ENCODE results near the gene CRB3. TPM values are rescaled to one million over a fixed set of nuclear protein-coding genes. Genes with fewer than 3 reads are reported as not detected.

The CRB3 gene
- total and polyA plus RNA-seq, 9 of the 15 experiments (the other 6 are each of a cell fraction or from before 2014, with no cell fraction given) = 0.49 TPM; not detected in 8

DNA sequence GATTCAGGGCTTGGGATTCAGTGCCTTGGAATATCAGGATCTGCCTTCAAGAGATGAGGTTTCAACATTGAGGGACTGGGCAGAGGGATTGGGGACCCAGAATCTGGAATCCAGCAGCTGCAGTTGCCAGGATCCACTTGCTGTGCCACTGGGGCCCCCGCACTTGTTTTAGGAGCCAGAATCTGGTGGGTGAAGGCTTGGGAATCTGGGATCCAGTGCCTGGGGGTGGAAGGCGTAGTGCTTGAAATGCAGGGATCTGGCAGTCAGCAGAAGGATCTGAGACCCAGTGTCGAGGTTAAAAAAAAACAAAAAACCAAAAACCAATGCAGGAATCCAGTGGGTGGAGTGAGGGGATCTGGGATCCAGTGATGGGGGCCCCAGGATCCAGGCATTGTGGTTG, 23.2 kb upstream of the CRB3 start:
- Histone ChIP-seq H3K9me1 (ENCODE audit: control insufficient read depth, insufficient read depth, low read length) (no peaks in the 10 kb centered on the region), H3K27me3 (ENCODE audit: control insufficient read depth in 2 of 2, insufficient read depth in 2 of 2, low read length in 2 of 2) (no peaks in the 10 kb centered on the region), H3K36me3 (ENCODE audit: control insufficient read depth, insufficient read depth, low read length) (peaks cover 5% of the 10 kb centered on the region; the same call in 2 of the 3 replicates), H4K20me1 (replicated peaks; ENCODE audit: control insufficient read depth, insufficient read depth, low read length) (no peaks in the 10 kb centered on the region), H3K9ac (ENCODE audit: insufficient read depth in 1 of 2, low read depth in 2 of 2, low read length in 2 of 2) (no peak overlapping the region), H3K79me2 (ENCODE audit: control insufficient read depth, insufficient read depth, low read length) (no peaks in the 10 kb centered on the region), H3K4me3 (no peak overlapping the region), H2AFZ (ENCODE audit: low read depth, low read length) (no peak overlapping the region), H3K27ac (ENCODE audit: extremely low read depth, low read depth, low read length) (no peak overlapping the region), H3K9me3 (replicated peaks; ENCODE audit: control insufficient read depth, insufficient read depth, low read depth, low read length) (no peaks in the 10 kb centered on the region), H3K4me1 (replicated peaks in 1 of 2; ENCODE audit: control insufficient read depth in 2 of 2, insufficient read depth in 2 of 2, low read length in 2 of 2) (no peaks in the 10 kb centered on the region; a peak in 1 of 5 replicates), H3K4me2 (ENCODE audit: insufficient read depth, low read length) (no peak overlapping the region)
- in situ Hi-C loops (cut with MboI) = no loop called here
- ChIA-PET POLR2A (no interaction called here), CTCF (ENCODE audit: low intra/inter-chr PET ratio) (no interaction called here)
- DNase-seq (ENCODE audit: extremely low read depth in 1 of 4, low spot score in 3 of 4) = no peak
- no peak for FAIRE-seq
- intact Hi-C loops (cut with micrococcal nuclease) = no loop called here
- BruUV-seq (replicated peaks) = no TSS peak
- no peak for ATAC-seq
- WGBS (ENCODE audit: insufficient coverage, low coverage, missing lambda C conversion rate) = 67% methylated on average over 3 of the region's 3 CpGs
- no peak for TF ChIP-seq PTRF (tag; IDR thresholded peaks at IDR 0.05)
- TF ChIP-seq, protein P1, sequence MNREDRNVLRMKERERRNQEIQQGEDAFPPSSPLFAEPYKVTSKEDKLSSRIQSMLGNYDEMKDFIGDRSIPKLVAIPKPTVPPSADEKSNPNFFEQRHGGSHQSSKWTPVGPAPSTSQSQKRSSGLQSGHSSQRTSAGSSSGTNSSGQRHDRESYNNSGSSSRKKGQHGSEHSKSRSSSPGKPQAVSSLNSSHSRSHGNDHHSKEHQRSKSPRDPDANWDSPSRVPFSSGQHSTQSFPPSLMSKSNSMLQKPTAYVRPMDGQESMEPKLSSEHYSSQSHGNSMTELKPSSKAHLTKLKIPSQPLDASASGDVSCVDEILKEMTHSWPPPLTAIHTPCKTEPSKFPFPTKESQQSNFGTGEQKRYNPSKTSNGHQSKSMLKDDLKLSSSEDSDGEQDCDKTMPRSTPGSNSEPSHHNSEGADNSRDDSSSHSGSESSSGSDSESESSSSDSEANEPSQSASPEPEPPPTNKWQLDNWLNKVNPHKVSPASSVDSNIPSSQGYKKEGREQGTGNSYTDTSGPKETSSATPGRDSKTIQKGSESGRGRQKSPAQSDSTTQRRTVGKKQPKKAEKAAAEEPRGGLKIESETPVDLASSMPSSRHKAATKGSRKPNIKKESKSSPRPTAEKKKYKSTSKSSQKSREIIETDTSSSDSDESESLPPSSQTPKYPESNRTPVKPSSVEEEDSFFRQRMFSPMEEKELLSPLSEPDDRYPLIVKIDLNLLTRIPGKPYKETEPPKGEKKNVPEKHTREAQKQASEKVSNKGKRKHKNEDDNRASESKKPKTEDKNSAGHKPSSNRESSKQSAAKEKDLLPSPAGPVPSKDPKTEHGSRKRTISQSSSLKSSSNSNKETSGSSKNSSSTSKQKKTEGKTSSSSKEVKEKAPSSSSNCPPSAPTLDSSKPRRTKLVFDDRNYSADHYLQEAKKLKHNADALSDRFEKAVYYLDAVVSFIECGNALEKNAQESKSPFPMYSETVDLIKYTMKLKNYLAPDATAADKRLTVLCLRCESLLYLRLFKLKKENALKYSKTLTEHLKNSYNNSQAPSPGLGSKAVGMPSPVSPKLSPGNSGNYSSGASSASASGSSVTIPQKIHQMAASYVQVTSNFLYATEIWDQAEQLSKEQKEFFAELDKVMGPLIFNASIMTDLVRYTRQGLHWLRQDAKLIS (CRISPR knock-in tag; IDR thresholded peaks at IDR 0.05) = no peak
- TF ChIP-seq MAFG (tag; conservative IDR thresholded peaks at IDR 0.05) = no peak
- TF ChIP-seq SMARCA4 (IDR thresholded peaks at IDR 0.05) = no peak
- TF ChIP-seq, protein P2, sequence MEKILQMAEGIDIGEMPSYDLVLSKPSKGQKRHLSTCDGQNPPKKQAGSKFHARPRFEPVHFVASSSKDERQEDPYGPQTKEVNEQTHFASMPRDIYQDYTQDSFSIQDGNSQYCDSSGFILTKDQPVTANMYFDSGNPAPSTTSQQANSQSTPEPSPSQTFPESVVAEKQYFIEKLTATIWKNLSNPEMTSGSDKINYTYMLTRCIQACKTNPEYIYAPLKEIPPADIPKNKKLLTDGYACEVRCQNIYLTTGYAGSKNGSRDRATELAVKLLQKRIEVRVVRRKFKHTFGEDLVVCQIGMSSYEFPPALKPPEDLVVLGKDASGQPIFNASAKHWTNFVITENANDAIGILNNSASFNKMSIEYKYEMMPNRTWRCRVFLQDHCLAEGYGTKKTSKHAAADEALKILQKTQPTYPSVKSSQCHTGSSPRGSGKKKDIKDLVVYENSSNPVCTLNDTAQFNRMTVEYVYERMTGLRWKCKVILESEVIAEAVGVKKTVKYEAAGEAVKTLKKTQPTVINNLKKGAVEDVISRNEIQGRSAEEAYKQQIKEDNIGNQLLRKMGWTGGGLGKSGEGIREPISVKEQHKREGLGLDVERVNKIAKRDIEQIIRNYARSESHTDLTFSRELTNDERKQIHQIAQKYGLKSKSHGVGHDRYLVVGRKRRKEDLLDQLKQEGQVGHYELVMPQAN (IDR thresholded peaks at IDR 0.05; ENCODE audit: borderline replicate concordance) = no peak
- TF ChIP-seq TAF15 (IDR thresholded peaks at IDR 0.05; ENCODE audit: low read depth, low read length) = no peak
- TF ChIP-seq KDM5B (IDR thresholded peaks at IDR 0.05; ENCODE audit: insufficient replicate concordance, low read depth, low read length) = no peak
- no peak for TF ChIP-seq ADNP (tag; IDR thresholded peaks at IDR 0.05)
- TF ChIP-seq, protein P3, sequence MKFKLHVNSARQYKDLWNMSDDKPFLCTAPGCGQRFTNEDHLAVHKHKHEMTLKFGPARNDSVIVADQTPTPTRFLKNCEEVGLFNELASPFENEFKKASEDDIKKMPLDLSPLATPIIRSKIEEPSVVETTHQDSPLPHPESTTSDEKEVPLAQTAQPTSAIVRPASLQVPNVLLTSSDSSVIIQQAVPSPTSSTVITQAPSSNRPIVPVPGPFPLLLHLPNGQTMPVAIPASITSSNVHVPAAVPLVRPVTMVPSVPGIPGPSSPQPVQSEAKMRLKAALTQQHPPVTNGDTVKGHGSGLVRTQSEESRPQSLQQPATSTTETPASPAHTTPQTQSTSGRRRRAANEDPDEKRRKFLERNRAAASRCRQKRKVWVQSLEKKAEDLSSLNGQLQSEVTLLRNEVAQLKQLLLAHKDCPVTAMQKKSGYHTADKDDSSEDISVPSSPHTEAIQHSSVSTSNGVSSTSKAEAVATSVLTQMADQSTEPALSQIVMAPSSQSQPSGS (CRISPR knock-in tag; IDR thresholded peaks at IDR 0.05) = no peak
- TF ChIP-seq, protein P4, sequence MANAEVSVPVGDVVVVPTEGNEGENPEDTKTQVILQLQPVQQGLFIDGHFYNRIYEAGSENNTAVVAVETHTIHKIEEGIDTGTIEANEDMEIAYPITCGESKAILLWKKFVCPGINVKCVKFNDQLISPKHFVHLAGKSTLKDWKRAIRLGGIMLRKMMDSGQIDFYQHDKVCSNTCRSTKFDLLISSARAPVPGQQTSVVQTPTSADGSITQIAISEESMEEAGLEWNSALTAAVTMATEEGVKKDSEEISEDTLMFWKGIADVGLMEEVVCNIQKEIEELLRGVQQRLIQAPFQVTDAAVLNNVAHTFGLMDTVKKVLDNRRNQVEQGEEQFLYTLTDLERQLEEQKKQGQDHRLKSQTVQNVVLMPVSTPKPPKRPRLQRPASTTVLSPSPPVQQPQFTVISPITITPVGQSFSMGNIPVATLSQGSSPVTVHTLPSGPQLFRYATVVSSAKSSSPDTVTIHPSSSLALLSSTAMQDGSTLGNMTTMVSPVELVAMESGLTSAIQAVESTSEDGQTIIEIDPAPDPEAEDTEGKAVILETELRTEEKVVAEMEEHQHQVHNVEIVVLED (CRISPR knock-in tag; IDR thresholded peaks at IDR 0.05) = no peak

Data from K562 (cell line).